ENCODE data around the gene HDAC4. TPM values are rescaled to one million over a fixed set of nuclear protein-coding genes. Genes with fewer than 3 reads are reported as not detected.

The HDAC4 gene
- total RNA-seq, 1 experiment from 2014 or later = 47.6 TPM

GRCh38 chr2:239286901-239287300 is 113.9 kb downstream of the HDAC4 start:
- ChIA-PET CTCF (no interaction called here), RAD21 (ENCODE audit: low non-redundant PET in 1 of 2, low total read pairs in 2 of 2, uncharacterized antibody in 2 of 2, unreplicated experiment in 2 of 2) (no interaction called here), POLR2A (no interaction called here)
- Histone ChIP-seq H3K9ac (ENCODE audit: low read length) (no peak overlapping the region), H3K4me2 (ENCODE audit: low read length) (no peak overlapping the region), H3K36me3 (ENCODE audit: control insufficient read depth in 1 of 2, insufficient read depth in 2 of 2, low read length in 2 of 2) (no peaks in the 10 kb centered on the region), H2AFZ (ENCODE audit: low read depth, low read length, poor library complexity, severe bottlenecking) (no peak overlapping the region), H3K4me3 (replicated peaks in 1 of 2; ENCODE audit: low read depth in 1 of 2, low read length in 2 of 2) (no peak overlapping the region), H3K4me1 (ENCODE audit: control insufficient read depth in 1 of 2, insufficient read depth in 2 of 2, low read length in 2 of 2) (peaks cover 0 to 43% of the 10 kb centered on the region in 2 experiments; a peak in 3 of 4 replicates), H3K27ac (ENCODE audit: low read depth, low read length) (no peak overlapping the region), H3K9me3 (ENCODE audit: control insufficient read depth in 1 of 2, insufficient read depth in 1 of 2, low read depth in 1 of 2, low read length in 2 of 2) (no peaks in the 10 kb centered on the region), H3K9me2 (ENCODE audit: insufficient read depth) (no peaks in the 10 kb centered on the region), H3K79me2 (ENCODE audit: insufficient read depth, low read length) (peaks cover 24% of the 10 kb centered on the region; the same call in 1 of the 2 replicates), H3K27me3 (ENCODE audit: insufficient read depth, low read length) (no peaks in the 10 kb centered on the region), H4K20me1 (ENCODE audit: insufficient read depth) (no peaks in the 10 kb centered on the region)
- TF ChIP-seq ZNF274 (IDR thresholded peaks at IDR 0.05; ENCODE audit: low read depth, low read length) (no peak), TCF7L2 (IDR thresholded peaks at IDR 0.05; ENCODE audit: borderline replicate concordance, extremely low read depth, insufficient read depth, insufficient read length) (no peak), ZFX (IDR thresholded peaks at IDR 0.05) (no peak), ATF3 (IDR thresholded peaks at IDR 0.05) (no peak), ZBTB33 (IDR thresholded peaks at IDR 0.05; ENCODE audit: extremely low read depth, insufficient replicate concordance, low read length) (no peak), EGR1 (IDR thresholded peaks at IDR 0.05; ENCODE audit: low read depth) (no peak), SRF (IDR thresholded peaks at IDR 0.05; ENCODE audit: low read depth) (no peak), CEBPB (IDR thresholded peaks at IDR 0.05; ENCODE audit: low read depth) (no peak), REST (IDR thresholded peaks at IDR 0.05; ENCODE audit: low read depth) (no peak), MAX (IDR thresholded peaks at IDR 0.05) (no peak), YY1 (IDR thresholded peaks at IDR 0.05; ENCODE audit: extremely low read depth, insufficient replicate concordance, low read depth, low read length) (no peak), POLR2AphosphoS5 (IDR thresholded peaks at IDR 0.05; ENCODE audit: low read depth, low read length) (no peak), RAD21 (IDR thresholded peaks at IDR 0.05; ENCODE audit: low read depth) (no peak), POLR2A (IDR thresholded peaks at IDR 0.05; ENCODE audit: borderline replicate concordance, extremely low read depth, insufficient read depth, insufficient read length) (no peak), CBX3 (IDR thresholded peaks at IDR 0.05; ENCODE audit: low read depth) (no peak), ELF1 (IDR thresholded peaks at IDR 0.05; ENCODE audit: borderline replicate concordance, low read depth) (no peak), JUND (IDR thresholded peaks at IDR 0.05) (no peak), FOSL1 (IDR thresholded peaks at IDR 0.05; ENCODE audit: low read depth) (no peak)
- intact Hi-C loops (cut with micrococcal nuclease) = no loop called here
- no TSS peak for BruUV-seq (replicated peaks)
- no peak for ATAC-seq
- DNase-seq (ENCODE audit: low read depth, low spot score) = no peak
